ENCODE measurements around the gene COL6A3.

DNA sequence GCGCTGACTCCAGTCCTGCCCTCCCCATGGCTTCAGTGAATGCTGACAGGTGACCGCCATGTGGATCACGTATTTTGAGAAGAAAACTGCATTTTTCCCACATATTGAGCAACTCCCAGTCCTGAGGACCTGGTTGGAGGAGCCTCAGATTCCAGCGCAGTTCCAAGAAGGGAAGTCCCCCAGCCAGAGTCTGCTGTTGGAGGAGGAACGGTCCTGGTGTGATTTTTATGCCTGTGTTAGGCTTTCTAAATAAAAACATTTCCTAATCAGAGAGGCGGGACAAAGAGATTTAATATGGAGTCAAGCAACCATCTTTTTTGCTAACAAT is 32.3 kb upstream of the COL6A3 start:
- TF ChIP-seq, protein P1, sequence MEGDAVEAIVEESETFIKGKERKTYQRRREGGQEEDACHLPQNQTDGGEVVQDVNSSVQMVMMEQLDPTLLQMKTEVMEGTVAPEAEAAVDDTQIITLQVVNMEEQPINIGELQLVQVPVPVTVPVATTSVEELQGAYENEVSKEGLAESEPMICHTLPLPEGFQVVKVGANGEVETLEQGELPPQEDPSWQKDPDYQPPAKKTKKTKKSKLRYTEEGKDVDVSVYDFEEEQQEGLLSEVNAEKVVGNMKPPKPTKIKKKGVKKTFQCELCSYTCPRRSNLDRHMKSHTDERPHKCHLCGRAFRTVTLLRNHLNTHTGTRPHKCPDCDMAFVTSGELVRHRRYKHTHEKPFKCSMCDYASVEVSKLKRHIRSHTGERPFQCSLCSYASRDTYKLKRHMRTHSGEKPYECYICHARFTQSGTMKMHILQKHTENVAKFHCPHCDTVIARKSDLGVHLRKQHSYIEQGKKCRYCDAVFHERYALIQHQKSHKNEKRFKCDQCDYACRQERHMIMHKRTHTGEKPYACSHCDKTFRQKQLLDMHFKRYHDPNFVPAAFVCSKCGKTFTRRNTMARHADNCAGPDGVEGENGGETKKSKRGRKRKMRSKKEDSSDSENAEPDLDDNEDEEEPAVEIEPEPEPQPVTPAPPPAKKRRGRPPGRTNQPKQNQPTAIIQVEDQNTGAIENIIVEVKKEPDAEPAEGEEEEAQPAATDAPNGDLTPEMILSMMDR (conservative IDR thresholded peaks at IDR 0.05) = no peak
- TF ChIP-seq EZH2 (IDR thresholded peaks at IDR 0.05; ENCODE audit: low read depth) = no peak

Measured in PC-9 (cell line).